CD1c-positive myeloid dendritic cell (primary cell): ENCODE data around the gene PHACTR1.

Experiments used
- DNase-seq: peaks from one replicate; pipeline ENCODE4 v3.0.0-alpha.2; 2016; ENCODE audit errors: extremely low spot score

PHACTR1 gene

GRCh38 chr6:13262302-13263230, 546.0 kb downstream of the PHACTR1 start:
- peak; percentile 13 for DNase-seq

GRCh38 chr6:13263669-13264068, 547.1 kb downstream of the PHACTR1 start:
- DNase-seq, result no peak

DNA sequence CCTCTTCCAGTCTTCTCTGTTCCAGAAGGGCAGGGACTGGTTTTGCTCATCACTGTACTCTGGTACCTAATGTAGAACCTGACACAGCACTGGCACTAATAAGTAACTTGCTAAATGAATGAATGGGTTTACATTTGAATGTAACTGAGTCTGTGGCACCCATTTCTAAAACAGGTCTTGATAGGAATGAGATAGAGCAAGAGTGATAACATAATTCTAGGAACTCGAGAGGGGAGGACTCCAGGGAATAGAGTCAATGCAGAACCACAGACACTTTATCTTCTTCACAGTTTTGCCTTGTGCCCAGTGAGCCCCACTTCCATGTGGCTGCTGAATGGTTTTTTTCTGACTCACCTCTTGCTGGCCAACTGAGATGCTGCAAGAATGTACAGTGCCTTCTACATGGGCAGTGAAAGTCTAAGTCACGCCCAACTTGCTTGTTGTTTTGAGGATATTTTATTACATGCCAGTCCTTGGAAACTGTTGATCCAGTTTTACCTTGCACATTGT, 550.6 kb downstream of the PHACTR1 start:
- DNase-seq, result no peak

DNA sequence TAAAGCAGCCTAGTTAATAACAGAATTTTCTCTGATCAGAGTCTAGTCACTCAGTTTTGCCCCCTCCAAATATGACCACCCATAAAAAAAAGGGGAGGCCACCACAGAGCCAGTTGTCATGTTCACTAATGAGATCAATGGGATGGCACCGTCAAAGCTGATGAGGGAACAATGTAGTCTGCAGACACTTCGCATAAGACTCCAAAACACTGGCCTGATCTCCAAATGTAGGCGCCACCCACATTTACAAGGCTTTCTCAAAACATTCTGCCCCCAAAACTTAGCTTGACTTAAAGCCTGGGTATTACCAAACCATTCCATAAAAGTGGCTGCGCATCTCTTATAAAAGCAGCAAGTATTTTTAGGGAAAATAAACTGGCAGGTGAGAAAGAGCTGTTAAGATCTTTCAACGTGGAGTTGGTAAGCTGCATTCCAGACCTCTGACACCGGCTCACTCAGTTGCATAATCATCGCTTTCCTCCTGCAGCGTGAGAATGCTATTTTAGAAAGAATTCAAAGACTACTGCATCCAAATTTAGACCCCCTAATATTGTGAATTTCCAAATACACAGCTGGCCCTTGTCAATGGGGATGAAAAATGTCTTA, 552.4 kb downstream of the PHACTR1 start:
- no peak for DNase-seq

GRCh38 chr6:13272131-13273046, 555.8 kb downstream of the PHACTR1 start:
- DNase-seq, result peak; percentile 87

- peak; percentile 48 for DNase-seq
Observed at GRCh38 chr6:13273202-13273930, 556.8 kb downstream of the PHACTR1 start.

DNA sequence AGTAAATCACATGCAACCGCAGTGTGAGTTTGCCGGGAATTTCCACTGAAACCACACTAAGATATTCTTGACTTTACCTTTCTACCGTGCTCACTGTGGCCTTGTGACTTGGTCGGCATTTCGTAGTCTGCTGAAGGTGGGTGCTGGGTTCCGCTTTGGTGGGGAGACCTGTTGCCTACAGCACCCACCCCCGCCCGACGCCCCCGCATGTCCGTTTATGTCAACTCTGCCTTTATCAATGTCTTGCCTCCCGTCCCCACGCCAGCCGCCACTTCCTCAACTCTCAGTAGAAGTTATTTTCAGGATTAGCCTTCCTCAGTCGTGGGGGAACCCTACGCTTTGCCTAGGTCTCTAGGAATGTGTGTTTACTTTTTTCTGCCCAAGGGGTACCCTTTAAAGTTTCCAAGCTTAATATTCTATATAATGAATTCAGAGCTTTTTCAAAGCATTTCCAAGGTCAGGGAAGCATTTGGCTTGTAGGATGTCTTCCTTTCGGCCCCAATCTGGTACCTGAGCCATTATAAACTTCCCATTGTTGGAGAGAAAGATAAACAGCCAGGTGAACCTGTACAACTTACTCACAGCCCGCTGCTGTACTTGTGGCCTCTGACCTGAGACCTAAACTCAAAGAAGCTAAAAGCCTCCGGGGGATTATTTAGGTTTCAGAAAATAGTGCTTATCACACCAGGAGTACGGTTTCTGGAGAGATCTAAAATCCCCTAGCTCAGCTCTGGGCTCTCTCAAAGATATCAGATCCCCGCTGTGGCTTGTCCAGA, 557.6 kb downstream of the PHACTR1 start:
- DNase-seq, result peak; percentile 94

DNA sequence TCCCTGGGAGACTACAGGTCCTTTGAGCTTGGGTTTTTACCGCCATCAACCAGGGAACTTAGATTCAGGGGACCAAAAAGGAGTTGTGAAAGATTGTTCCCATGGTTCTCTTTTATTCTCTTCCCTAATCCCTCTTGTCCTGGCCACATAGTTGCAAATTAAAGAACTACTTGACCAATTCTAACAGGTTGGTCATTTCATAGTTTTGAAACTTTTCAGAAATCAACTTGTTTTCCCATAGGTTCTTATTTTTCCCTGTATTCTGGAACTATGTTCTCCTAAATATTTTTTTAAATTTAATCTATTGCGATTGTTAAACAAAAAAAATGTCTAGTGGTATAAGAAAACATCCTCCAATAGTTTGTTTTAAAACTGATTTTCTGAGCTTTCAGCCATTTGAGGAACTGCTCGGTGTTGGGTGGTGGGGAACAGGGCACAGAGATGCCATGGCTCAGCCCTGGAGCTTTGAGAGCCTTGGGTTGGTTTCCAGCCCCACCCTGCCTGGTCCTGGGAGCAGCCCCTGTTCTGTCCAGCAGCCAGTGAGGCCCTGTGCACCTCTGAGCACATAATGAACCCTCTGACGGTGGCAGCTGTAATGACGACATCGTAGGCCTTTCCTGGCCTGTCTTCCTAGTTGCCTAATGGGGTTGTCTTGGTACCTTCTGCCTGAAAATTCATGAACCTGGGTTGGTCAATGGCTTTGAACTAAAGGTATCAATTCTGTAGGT, 558.3 kb downstream of the PHACTR1 start:
- DNase-seq, result peak; percentile 62

DNA sequence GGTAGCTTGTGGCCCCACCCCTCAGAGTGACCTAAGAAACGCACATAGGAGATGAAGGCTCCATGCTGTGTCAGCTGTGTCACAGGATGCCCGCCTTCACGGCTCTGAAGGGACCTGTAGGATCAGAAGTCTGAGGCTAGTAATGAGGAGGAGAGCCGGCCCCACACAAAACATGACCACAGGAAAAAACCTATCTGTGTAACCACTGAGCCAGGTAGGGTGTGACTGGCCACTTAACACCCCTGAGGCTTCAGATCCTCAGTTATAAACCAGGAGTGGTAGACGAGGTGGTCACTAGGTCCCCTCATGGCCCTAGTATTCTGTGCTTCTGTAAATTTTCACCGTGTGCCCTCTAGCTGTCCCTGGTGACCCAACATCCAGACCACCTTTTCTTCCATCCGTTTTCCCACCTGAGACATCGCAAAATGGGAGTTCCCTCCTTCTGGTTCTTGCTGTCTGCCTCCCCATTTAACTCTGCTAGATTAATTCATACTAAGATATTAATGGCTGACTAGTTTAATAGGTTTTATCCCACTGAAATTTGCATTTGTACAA, 558.9 kb downstream of the PHACTR1 start:
- DNase-seq, result no peak

- no peak for DNase-seq
Observed at GRCh38 chr6:13277231-13277630, 560.7 kb downstream of the PHACTR1 start.

GRCh38 chr6:13278164-13278563, 561.6 kb downstream of the PHACTR1 start:
- DNase-seq, result no peak

DNA sequence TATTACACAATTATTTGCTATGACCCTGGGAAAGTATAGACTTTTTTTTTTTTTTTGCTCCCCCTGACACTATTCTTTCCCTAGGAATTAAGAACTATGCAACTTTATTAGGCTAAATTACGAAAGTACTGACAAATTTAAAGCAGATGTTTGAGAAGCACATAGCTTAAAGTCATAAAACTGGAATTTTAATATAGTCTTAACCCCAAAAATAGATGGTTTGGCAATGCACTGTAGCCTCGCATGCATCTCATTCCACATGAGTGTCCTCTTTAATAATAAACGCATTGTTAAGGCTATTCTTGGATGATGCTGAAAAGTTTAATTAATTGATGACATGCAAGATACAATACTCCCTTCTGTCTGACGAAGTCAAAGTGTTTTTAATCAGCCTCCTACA, 562.4 kb downstream of the PHACTR1 start:
- no peak for DNase-seq

DNA sequence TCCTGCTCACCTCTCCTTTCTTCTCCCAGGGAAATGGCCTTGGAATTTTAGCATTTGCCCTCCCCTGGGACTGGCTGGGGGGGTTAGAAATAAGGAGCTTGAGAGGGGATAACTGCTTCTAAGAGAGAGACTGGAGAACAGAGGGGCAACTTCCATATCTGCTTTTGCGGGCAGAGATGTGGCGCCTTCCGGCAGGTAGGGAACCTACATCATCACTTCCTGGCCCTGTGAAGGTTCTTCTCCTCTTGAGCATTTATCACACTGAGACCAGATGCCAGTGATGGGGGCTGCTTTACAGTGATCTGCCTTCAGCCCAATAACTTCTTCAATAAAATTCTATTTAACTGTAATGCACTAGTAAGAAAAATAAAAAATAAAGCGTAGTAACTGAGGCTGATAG, 563.7 kb downstream of the PHACTR1 start:
- DNase-seq, result no peak

DNA sequence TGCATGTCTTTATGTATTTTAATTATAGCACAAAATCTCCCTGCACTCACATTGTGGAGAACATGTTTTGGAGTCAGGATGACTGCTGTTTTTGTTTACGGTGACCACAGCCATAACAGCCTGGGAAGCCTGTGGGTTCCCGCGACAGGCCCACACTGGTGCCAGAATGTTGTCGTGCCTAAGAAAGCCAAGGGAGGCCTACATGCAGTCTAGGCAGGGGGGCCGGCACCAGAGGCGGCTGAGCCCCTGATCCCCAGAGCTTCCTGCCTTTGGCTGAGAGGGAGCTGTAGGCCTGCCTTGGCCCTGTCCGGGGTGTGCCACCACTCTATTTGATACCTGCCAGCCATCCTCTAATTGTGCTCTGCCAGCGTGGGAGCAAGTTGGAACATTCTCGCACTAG, 565.1 kb downstream of the PHACTR1 start:
- no peak for DNase-seq

DNA sequence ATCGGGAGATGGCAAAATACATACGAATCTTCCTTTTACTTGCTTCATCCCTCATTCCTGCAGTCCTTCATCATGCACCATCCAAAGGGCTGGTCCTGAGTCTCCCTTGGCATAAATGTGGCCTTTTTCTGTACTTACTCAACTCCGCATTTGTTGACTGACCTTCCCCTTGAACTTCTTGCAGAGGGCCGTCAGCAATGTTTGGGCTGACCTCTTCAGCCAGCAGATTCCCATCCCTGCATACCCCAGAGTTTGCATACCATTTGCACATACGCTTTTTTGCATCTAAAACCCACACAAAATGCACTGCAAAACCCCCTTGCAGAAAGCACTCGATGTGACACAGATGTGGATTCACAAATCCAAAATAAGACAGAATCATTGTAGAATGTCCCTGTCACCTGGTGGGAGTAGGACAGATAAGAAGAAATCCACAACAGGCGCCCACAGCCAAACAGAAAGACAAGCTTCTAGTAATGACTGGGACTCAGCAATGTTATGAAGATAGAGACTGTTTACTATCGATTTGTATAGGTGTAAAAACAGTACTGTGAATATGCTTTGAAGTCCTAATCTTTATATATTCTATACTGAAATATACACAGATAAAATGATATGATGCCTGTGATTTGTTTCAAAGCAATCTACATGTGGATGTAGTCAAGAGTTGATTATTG, 566.0 kb downstream of the PHACTR1 start:
- DNase-seq, result no peak

- DNase-seq, result no peak
Observed at GRCh38 chr6:13283331-13283730, 566.8 kb downstream of the PHACTR1 start.

- DNase-seq, result no peak
Observed at GRCh38 chr6:13284646-13285045, 568.1 kb downstream of the PHACTR1 start.

- peak; percentile 64 for DNase-seq
Observed at GRCh38 chr6:13285705-13286104, 569.1 kb downstream of the PHACTR1 start.

GRCh38 chr6:13286181-13286580, 569.6 kb downstream of the PHACTR1 start:
- peak; percentile 83 for DNase-seq
